Measurements from ENCODE around the gene WIPF1. TPM values are rescaled to one million over a fixed set of nuclear protein-coding genes. Genes with fewer than 3 reads are reported as not detected.
A peak's percentile ranks its signal among the peaks of the same experiment; 100 is the strongest.

WIPF1 gene
- total and polyA plus RNA-seq, 3 experiments from 2014 or later: 200 to 326 (median 317) TPM

- Mint-ChIP-seq H3K4me3 (peak overlapping the region; percentile 86 to 99 (median 98)), H3K36me3 (peaks cover 11 to 61% (median 23%) of the 10 kb centered on the region in 3 donors), H3K9me3 (peaks cover 0 to 2% (median 0%) of the 10 kb centered on the region in 5 donors), H3K27ac (peak overlapping the region; percentile 93 to 99 (median 98)), H3K4me1 (peaks cover 55 to 68% (median 55%) of the 10 kb centered on the region in 3 donors), H3K27me3 (no peaks in the 10 kb centered on the region)
- ChIA-PET CTCF (interaction anchor here (1.0 to 12.7 kb wide), 5 partner anchors 9 to 100 kb away, joined by 4 to 167 read pairs (median 17); no protein-coding TSS in a partner anchor), POLR2A (interaction anchor here (0.9 to 3.0 kb wide), 4 partner anchors 14 to 109 kb away, joined by 3 to 16 read pairs (median 5); partner anchors contain the start of gene GPR155)
- DNase-seq: no peak
- H3K36me3 ChIP-seq (ENCODE audit: insufficient read depth, low read length): peaks cover 7% of the 10 kb centered on the region
- peak overlapping the region; percentile 86 for H3K27ac ChIP-seq (ENCODE audit: low read depth, low read length)
- H3K4me3 ChIP-seq (ENCODE audit: low read length): peak overlapping the region; percentile 76
- H3K27me3 ChIP-seq (ENCODE audit: insufficient read depth, low read length, poor library complexity, severe bottlenecking): no peaks in the 10 kb centered on the region
- H3K4me1 ChIP-seq (ENCODE audit: insufficient read depth, low read length): peaks cover 53% of the 10 kb centered on the region
- no peaks in the 10 kb centered on the region for H3K9me3 ChIP-seq (ENCODE audit: low read length)
Measured at GRCh38 chr2:174595891-174596397, 1.7 kb downstream of the WIPF1 start.

- Histone ChIP-seq H3K9me3 (ENCODE audit: low read length) (no peaks in the 10 kb centered on the region), H3K4me3 (ENCODE audit: low read length) (peak overlapping the region; percentile 76), H3K4me1 (ENCODE audit: insufficient read depth, low read length) (peaks cover 53% of the 10 kb centered on the region), H3K27me3 (ENCODE audit: insufficient read depth, low read length, poor library complexity, severe bottlenecking) (no peaks in the 10 kb centered on the region), H3K27ac (ENCODE audit: low read depth, low read length) (peak overlapping the region; percentile 86), H3K36me3 (ENCODE audit: insufficient read depth, low read length) (peaks cover 7% of the 10 kb centered on the region)
- Mint-ChIP-seq H3K9me3 (peaks cover 0 to 2% (median 0%) of the 10 kb centered on the region in 5 donors), H3K27me3 (no peaks in the 10 kb centered on the region), H3K4me3 (peak overlapping the region; percentile 86 to 99 (median 98)), H3K4me1 (peaks cover 57 to 69% (median 57%) of the 10 kb centered on the region in 3 donors), H3K27ac (peak overlapping the region; percentile 93 to 99 (median 98)), H3K36me3 (peaks cover 11 to 64% (median 23%) of the 10 kb centered on the region in 3 donors)
- ChIA-PET POLR2A (interaction anchor here (0.6 to 3.0 kb wide), 11 partner anchors 8 to 632 kb away, joined by 3 to 16 read pairs (median 5); partner anchors contain the start of gene GPR155), CTCF (interaction anchor here (0.7 to 12.7 kb wide), 10 partner anchors 8 to 132 kb away, joined by 3 to 167 read pairs (median 7); no protein-coding TSS in a partner anchor)
- peak in 1 of 5 donors; percentile 37 for DNase-seq
Measured at GRCh38 chr2:174595116-174595809, 2.3 kb downstream of the WIPF1 start.

DNA sequence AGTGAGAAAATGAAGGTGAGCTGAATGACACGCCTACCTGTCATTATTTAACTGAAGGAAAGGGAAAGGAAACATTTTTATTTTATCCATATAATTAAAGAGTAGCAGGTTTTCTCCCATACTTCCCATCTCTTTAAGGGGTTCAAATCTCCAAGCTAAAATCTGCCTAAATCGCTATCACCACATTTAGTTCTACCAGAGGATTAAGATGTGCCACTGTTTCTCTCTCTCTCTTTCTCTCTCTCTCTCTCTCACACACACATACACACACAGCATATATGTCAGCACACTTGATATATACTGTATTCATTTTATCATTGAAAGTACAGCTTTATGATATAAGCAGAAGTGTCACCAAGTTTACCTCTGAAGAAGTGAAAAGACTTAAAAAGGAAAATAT lies 3.1 kb downstream of the WIPF1 start:
- H3K27me3 ChIP-seq (ENCODE audit: insufficient read depth, low read length, poor library complexity, severe bottlenecking): no peaks in the 10 kb centered on the region
- H3K4me1 ChIP-seq (ENCODE audit: insufficient read depth, low read length): peaks cover 52% of the 10 kb centered on the region
- Mint-ChIP-seq H3K27ac (peak overlapping the region; percentile 93 to 99 (median 98)), H3K4me3 (peak overlapping the region; percentile 86 to 99 (median 98)), H3K36me3 (peaks cover 11 to 70% (median 23%) of the 10 kb centered on the region in 3 donors), H3K27me3 (no peaks in the 10 kb centered on the region), H3K4me1 (peaks cover 56 to 69% (median 57%) of the 10 kb centered on the region in 3 donors), H3K9me3 (peaks cover 0 to 2% (median 0%) of the 10 kb centered on the region in 5 donors)
- peaks cover 7% of the 10 kb centered on the region for H3K36me3 ChIP-seq (ENCODE audit: insufficient read depth, low read length)
- H3K27ac ChIP-seq (ENCODE audit: low read depth, low read length): peak overlapping the region; percentile 68
- H3K4me3 ChIP-seq (ENCODE audit: low read length): peak overlapping the region; percentile 61
- peak in 2 of 5 donors; percentile 36 to 42 for DNase-seq
- POLR2A ChIA-PET: interaction anchor here (0.6 to 2.2 kb wide), 9 partner anchors 9 to 631 kb away, joined by 3 to 12 read pairs (median 5); partner anchors contain the start of gene SCRN3
- H3K9me3 ChIP-seq (ENCODE audit: low read length): no peaks in the 10 kb centered on the region
- CTCF ChIA-PET: interaction anchor here (0.7 to 12.7 kb wide), 11 partner anchors 9 to 132 kb away, joined by 3 to 167 read pairs (median 9); no protein-coding TSS in a partner anchor

GRCh38 chr2:174593574-174594203 lies 3.9 kb downstream of the WIPF1 start:
- Mint-ChIP-seq H3K9me3 (peaks cover 0 to 2% (median 0%) of the 10 kb centered on the region in 5 donors), H3K27me3 (no peaks in the 10 kb centered on the region), H3K27ac (peak overlapping the region; percentile 91 to 99 (median 98)), H3K4me1 (peaks cover 56 to 69% (median 57%) of the 10 kb centered on the region in 3 donors), H3K36me3 (peaks cover 13 to 77% (median 23%) of the 10 kb centered on the region in 3 donors), H3K4me3 (peak overlapping the region; percentile 86 to 99 (median 98))
- Histone ChIP-seq H3K36me3 (ENCODE audit: insufficient read depth, low read length) (peaks cover 13% of the 10 kb centered on the region), H3K9me3 (ENCODE audit: low read length) (no peaks in the 10 kb centered on the region), H3K4me3 (ENCODE audit: low read length) (peak overlapping the region; percentile 61), H3K27ac (ENCODE audit: low read depth, low read length) (peak overlapping the region; percentile 68), H3K4me1 (ENCODE audit: insufficient read depth, low read length) (peaks cover 52% of the 10 kb centered on the region), H3K27me3 (ENCODE audit: insufficient read depth, low read length, poor library complexity, severe bottlenecking) (no peaks in the 10 kb centered on the region)
- ChIA-PET POLR2A (interaction anchor here (0.6 to 2.2 kb wide), 12 partner anchors 9 to 621 kb away, joined by 3 to 12 read pairs (median 4); partner anchors contain the start of gene SCRN3), CTCF (interaction anchor here (0.7 to 12.7 kb wide), 12 partner anchors 8 to 131 kb away, joined by 3 to 167 read pairs (median 7); no protein-coding TSS in a partner anchor)
- DNase-seq: peak; percentile 53 to 90 (median 82)

DNA sequence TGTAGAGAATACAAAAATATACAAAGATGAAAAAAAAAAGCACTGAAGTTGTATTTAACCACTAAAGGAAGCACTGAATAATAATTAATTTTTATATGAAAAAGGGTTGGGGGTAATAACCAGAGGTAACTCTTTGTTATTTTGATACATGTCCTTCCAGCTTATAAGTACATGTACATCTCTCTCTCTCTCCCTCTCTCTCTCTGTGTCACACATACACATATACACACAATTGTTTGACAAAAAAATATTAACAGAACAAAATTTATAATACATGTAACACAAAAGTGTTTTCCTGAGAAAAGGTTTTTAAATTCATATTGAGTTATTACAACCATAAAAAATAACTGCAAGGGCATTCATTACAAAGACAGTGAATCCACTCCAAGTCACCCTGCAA lies 4.6 kb downstream of the WIPF1 start:
- peaks cover 16 to 84% (median 23%) of the 10 kb centered on the region in 3 donors for H3K36me3 Mint-ChIP-seq
- H3K36me3 ChIP-seq (ENCODE audit: insufficient read depth, low read length): peaks cover 19% of the 10 kb centered on the region
- peak overlapping the region; percentile 68 for H3K27ac ChIP-seq (ENCODE audit: low read depth, low read length)
- H3K9me3 Mint-ChIP-seq: peaks cover 0 to 2% (median 0%) of the 10 kb centered on the region in 5 donors
- peaks cover 58 to 69% (median 58%) of the 10 kb centered on the region in 3 donors for H3K4me1 Mint-ChIP-seq
- peak overlapping the region; percentile 61 for H3K4me3 ChIP-seq (ENCODE audit: low read length)
- H3K27me3 Mint-ChIP-seq: no peaks in the 10 kb centered on the region
- no peaks in the 10 kb centered on the region for H3K9me3 ChIP-seq (ENCODE audit: low read length)
- POLR2A ChIA-PET: interaction anchor here (0.8 to 2.2 kb wide), 11 partner anchors 10 to 100 kb away, joined by 3 to 12 read pairs (median 4); no protein-coding TSS in a partner anchor
- H3K27me3 ChIP-seq (ENCODE audit: insufficient read depth, low read length, poor library complexity, severe bottlenecking): no peaks in the 10 kb centered on the region
- peak overlapping the region; percentile 91 to 99 (median 98) for H3K27ac Mint-ChIP-seq
- CTCF ChIA-PET: interaction anchor here (1.4 to 12.7 kb wide), 8 partner anchors 10 to 95 kb away, joined by 4 to 167 read pairs (median 10); no protein-coding TSS in a partner anchor
- DNase-seq: no peak
- peak overlapping the region; percentile 86 to 99 (median 98) for H3K4me3 Mint-ChIP-seq
- peaks cover 52% of the 10 kb centered on the region for H3K4me1 ChIP-seq (ENCODE audit: insufficient read depth, low read length)

DNA sequence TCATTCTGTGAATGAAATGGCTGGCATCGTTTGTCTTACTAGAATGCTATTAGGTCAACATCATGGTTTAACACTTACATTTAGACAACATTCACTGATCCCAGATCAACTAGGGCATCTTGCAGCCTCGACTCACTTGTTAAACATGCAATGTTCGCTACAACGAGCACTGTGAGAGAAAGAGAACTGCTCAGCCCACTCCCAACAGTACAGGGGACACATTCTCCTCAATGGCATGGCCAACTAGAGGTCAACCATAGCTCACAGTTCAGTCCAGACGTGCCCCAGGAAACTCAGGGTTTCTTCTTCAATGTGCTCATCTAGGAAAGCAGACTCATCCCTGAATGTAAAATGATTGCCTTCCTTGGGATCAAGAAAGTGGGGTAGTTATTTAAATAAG lies 5.9 kb downstream of the WIPF1 start:
- Mint-ChIP-seq H3K4me3 (peak overlapping the region; percentile 77 to 92 (median 89)), H3K27me3 (no peaks in the 10 kb centered on the region), H3K4me1 (peaks cover 66 to 79% (median 68%) of the 10 kb centered on the region in 3 donors), H3K27ac (peak overlapping the region; percentile 93 to 99 (median 98)), H3K9me3 (peaks cover 0 to 2% (median 0%) of the 10 kb centered on the region in 5 donors), H3K36me3 (peaks cover 16 to 82% (median 18%) of the 10 kb centered on the region in 3 donors)
- Histone ChIP-seq H3K4me3 (ENCODE audit: low read length) (peak overlapping the region; percentile 11), H3K4me1 (ENCODE audit: insufficient read depth, low read length) (peaks cover 63% of the 10 kb centered on the region), H3K27me3 (ENCODE audit: insufficient read depth, low read length, poor library complexity, severe bottlenecking) (no peaks in the 10 kb centered on the region), H3K27ac (ENCODE audit: low read depth, low read length) (peak overlapping the region; percentile 13), H3K9me3 (ENCODE audit: low read length) (no peaks in the 10 kb centered on the region), H3K36me3 (ENCODE audit: insufficient read depth, low read length) (peaks cover 24% of the 10 kb centered on the region)
- ChIA-PET POLR2A (interaction anchor here (1.0 to 2.1 kb wide), 3 partner anchors 9 to 98 kb away, joined by 3 to 6 read pairs (median 4); no protein-coding TSS in a partner anchor), CTCF (interaction anchor here (1.0 to 5.4 kb wide), 4 partner anchors 12 to 97 kb away, joined by 3 to 27 read pairs (median 6); no protein-coding TSS in a partner anchor)
- DNase-seq: no peak

All from CD8-positive, alpha-beta memory T cell (primary cell).